NCI-H128 (cell line): ENCODE measurements around the gene FCGR3A.
A peak's percentile ranks its signal among the peaks of the same experiment; 100 is the strongest.
"Not testable (repeated sequence)": the region's sequence is repeated elsewhere in the genome, so short reads cannot be mapped to it uniquely, and the experiment has no call there.

ENCODE experiments used
- DNase-seq: peaks from one replicate; lab custom pipeline; 2025; ENCODE audit not compliant: unreplicated experiment; lab: John Stamatoyannopoulos, UW

Gene FCGR3A

DNA sequence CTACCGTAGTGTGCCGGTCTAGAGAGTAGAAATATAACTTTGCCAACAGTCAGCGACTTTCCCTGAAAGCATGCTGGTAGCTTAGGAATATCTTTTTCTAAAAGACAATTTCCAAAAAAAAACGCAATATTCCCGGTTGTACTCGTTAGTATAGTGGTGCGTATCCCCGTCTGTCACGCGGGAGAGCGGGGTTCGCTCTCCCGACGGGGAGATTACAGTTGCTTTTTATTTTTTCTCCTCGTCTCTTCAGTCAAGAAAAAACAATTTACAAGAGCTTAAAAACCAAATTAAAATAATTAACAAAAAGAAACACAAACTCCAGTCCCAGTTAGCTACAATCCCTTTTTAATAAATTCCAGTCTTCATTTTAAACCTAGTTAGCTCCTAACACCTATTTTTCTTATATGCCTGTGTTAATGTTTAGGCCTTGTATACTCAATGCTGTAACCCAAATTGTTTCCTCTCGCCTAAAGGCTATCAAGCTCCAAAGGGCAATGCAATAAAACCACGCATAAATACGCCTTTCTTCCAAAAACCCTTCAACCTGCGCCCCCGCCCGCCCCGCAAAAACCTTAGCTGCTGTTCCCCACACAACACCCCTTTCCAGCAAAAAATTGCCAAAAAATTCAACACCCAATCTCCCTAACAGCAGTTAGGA lies 17.5 kb downstream of the FCGR3A start:
- DNase-seq = no peak

DNA sequence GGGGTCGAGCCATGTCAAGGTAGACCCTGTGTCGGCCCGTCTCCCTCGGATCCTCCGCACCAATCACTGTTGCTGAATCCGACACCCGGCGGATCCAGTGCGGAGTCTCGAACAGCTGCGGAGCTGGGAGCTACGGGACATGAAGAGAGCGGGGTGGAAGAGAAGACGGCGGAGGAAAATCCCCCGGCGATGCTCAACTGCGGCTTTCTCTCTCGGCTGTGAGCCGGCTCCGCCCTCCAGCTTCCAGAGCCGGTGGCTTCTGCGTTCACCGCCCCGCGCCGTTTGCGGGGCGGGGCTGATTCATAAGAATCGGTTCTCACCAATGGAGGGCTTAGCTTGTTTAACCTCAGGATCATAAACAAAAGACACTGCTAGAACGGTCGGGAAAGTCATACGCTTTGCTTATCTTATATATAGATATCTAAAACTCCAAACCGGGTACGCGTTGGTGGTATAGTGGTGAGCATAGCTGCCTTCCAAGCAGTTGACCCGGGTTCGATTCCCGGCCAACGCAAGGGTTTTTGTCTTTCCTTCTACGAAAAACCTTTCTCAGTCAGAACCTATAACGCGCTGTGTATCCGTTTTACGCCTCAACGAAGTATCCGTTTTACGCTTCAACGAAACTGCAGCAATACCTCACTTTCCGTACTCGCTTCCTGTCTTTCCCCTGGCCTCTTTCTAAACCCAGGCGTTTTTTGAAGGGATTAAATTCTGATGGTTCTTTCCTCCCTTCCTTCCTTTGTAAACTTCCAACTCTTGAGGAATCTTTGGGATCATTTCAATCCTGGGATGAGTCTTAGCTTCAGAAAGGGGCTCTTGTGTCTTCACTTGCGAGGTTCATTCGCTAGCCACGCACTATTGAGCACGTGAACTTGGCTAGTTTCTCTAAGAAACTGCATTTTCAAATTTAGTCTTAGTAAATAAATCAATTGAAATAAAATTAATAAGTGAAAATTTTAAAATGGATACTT lies 18.7 kb downstream of the FCGR3A start:
- peak; percentile 43 for DNase-seq

DNA sequence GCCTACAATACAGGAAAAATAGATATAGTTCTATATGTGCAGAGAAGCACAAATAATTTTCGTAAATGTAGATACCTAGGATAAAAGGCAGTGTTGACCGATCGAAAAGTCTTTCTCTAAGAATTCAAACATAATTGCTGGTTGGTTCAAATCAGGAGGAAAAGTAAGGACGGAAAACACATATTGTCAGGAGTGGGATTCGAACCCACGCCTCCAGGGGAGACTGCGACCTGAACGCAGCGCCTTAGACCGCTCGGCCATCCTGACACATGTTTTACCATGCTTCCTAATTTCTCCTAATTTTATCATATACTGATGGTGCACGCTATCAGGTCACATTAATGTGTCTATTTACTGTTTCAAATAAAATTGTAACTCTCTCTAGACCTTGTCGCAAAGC lies 19.5 kb downstream of the FCGR3A start:
- DNase-seq = not testable (repeated sequence)

DNA sequence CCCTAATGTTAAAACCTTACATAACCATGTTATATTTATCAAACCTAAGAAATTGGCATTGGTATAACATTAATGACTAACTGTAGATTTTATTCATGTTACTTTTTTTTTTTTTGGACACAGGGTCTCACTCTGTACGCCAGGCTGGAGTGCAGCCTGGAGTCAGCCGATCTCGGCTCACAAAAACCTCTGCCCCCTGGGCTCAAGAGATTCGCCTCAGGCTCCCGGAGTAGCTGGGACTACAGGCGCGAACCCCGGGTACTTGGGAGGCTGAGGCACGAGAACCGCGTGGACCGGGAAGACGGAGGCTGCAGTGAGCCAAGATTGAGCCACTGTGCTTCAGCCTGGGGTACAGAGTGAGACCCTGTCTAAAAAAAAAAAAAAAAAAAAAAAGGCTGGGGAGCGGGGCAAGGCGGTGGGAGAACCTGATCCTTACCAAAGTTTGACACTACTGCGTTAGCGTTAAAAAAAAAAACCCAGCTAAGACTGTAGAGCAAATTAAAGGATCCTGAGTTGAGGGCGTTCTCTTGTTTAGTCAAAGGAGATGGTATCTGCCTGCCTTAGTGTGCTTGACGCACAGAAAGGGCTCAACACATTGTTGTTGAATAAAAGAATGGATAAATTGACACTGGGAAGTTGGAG lies 20.0 kb downstream of the FCGR3A start:
- not testable (repeated sequence) for DNase-seq

- DNase-seq = not testable (repeated sequence)
Observed at GRCh38 chr1:161528550-161528949, 21.1 kb downstream of the FCGR3A start.

DNA sequence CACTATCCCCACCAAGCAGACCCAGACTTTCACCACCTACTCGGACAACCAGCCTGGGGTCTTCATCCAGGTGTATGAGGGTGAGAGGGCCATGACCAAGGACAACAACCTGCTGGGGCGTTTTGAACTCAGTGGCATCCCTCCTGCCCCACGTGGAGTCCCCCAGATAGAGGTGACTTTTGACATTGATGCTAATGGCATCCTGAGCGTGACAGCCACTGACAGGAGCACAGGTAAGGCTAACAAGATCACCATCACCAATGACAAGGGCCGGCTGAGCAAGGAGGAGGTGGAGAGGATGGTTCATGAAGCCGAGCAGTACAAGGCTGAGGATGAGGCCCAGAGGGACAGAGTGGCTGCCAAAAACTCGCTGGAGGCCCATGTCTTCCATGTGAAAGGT lies 23.7 kb downstream of the FCGR3A start:
- DNase-seq = not testable (repeated sequence)

GRCh38 chr1:161525321-161525720 lies 24.3 kb downstream of the FCGR3A start:
- DNase-seq = not testable (repeated sequence)

DNA sequence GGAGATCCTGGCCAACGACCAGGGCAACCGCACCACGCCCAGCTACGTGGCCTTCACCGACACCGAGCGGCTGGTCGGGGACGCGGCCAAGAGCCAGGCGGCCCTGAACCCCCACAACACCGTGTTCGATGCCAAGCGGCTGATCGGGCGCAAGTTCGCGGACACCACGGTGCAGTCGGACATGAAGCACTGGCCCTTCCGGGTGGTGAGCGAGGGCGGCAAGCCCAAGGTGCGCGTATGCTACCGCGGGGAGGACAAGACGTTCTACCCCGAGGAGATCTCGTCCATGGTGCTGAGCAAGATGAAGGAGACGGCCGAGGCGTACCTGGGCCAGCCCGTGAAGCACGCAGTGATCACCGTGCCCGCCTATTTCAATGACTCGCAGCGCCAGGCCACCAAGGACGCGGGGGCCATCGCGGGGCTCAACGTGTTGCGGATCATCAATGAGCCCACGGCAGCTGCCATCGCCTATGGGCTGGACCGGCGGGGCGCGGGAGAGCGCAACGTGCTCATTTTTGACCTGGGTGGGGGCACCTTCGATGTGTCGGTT lies 24.8 kb downstream of the FCGR3A start:
- DNase-seq = not testable (repeated sequence)

DNA sequence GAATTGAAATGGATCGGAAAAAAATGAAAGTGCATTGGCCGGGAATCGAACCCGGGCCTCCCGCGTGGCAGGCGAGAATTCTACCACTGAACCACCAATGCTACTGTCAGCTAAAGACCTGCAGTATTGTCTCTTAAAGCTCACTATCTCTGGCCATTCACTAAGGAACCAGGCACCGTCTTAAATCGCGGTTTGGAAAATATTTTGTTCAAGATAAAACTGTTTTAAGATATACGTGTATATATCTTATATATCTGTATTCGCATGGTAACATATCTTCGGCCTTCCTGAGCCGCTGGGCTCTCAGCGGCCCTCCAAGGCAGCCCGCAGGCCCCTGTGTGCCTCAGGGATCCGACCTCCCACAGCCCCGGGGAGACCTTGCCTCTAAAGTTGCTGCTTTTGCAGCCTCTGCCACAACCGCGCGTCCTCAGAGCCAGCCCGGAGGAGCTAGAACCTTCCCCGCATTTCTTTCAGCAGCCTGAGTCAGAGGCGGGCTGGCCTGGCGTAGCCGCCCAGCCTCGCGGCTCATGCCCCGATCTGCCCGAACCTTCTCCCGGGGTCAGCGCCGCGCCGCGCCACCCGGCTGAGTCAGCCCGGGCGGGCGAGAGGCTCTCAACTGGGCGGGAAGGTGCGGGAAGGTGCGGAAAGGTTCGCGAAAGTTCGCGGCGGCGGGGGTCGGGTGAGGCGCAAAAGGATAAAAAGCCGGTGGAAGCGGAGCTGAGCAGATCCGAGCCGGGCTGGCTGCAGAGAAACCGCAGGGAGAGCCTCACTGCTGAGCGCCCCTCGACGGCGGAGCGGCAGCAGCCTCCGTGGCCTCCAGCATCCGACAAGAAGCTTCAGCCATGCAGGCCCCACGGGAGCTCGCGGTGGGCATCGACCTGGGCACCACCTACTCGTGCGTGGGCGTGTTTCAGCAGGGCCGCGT lies 25.5 kb downstream of the FCGR3A start, which contains the start of gene HSPA6:
HSPA6 (plus strand) TSS at position 724 of the 925 bp plus-strand sequence; CDS start at position 843, 119 bp downstream.
- peak; percentile 32 for DNase-seq

- not testable (repeated sequence) for DNase-seq
Observed at GRCh38 chr1:161523041-161523816, 26.4 kb downstream of the FCGR3A start.

- not testable (repeated sequence) for DNase-seq
Observed at GRCh38 chr1:161513953-161514352, 35.7 kb downstream of the FCGR3A start.

- DNase-seq = not testable (repeated sequence)
Observed at GRCh38 chr1:161513448-161513780, 36.2 kb downstream of the FCGR3A start.

DNA sequence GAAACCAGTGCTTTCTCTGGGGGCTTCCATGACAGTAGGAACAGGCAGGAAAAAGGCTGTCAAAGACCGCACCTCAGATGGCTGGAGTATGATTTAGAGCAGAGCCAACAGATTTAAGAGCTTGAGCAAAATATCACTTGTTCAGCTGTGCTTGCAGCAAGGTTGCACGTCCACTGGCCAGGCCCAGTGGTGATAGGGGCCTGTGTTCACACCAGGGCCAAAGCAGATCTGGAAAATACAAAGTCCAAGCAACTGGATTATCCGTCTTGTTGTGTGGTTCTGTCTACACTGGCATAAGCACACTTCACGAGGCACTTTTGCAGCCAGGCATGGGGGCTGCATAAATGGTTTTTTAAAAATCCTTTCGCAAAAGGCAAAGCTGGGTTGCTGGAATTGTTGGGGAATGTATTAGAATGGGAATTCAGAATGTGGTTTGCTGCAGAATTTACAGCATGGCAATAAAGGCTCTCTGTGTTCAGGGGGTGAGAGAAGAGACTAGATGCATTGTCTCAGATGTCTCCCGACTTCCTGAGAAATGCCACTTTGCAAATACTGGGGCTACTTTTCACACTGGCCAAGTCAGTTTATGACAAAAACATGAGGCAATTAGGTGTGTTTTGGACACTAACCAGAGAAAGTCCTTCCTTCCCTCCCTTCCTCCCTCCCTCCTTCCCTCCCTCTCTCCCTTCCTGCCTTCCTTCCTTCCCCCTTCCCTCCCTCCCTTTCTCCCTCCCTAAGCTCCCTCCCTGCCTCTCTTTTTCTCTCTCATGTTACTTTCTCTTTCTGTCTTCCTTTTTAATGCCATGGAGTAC lies 36.8 kb downstream of the FCGR3A start:
- not testable (repeated sequence) for DNase-seq

- DNase-seq = no peak
Observed at GRCh38 chr1:161511756-161512060, 37.9 kb downstream of the FCGR3A start.

DNA sequence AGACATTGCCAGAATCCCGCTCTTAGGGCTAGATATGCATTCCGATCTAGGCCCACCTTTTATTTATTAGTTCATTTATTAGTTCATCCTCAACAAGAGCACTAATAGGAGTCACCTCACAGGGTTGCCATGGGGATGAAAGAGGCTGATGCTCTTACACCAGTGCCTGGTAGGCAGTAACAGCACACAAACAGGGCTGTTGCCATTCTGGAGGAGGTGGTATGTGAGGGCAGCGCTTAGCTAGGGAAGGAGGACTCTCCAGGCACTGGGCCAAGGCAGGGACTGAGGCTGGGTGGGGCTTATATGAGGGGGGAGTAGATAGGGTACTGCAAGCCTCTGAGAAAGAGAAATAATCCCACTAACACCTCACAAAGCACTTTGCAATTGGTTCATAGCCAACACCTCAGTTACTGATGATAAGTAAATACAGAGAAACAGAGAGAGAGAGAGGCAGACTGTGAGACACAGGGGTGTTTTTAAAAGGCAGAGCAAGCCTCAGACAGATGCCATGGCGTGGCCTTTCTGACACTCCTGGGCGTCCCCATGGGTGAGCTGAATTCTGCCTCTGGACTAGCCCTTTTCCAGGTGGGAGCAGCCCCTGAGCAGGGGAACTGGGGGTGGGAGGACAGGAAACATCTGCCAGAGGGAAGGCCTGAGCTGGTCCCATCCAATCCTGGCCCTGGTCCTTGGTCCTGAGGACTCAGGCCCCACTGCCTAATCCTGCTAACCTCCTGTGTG lies 38.4 kb downstream of the FCGR3A start:
- DNase-seq = peak; percentile 18

- no peak for DNase-seq
Observed at GRCh38 chr1:161510477-161510876, 39.1 kb downstream of the FCGR3A start.

DNA sequence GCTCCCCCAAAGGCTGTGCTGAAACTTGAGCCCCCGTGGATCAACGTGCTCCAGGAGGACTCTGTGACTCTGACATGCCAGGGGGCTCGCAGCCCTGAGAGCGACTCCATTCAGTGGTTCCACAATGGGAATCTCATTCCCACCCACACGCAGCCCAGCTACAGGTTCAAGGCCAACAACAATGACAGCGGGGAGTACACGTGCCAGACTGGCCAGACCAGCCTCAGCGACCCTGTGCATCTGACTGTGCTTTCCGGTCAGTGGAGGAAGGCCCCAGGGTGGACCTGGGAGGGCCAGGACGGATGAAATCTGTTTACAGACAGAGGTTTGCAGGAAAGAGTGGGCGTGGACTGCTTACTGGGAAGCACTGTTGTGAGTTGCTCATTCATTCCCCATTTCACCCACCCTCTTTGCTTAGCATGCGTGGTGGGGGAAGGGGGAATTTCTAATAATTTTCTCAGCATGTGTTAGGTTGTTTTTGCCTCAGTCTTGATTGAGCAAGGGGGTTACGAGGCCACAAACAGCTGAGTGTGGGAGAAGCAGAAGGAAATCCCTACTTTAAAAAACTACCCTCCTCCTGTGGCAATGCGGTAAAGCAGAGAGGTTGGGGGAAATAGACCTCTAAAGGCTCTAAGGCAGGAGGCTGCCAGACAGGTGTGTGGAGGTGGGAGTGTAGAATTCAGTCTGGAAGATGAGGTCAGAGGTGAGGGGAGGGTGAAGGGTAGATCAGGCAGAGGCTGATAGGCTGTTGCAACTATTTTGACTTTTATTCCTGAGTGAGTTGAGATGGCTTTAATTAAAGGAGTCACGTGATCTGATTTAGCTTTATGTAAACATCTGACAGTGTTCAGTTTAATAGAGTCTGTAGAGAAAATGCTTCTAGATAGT lies 43.0 kb downstream of the FCGR3A start:
- DNase-seq = no peak
